Panc1 (cell line): Measurements from ENCODE around the gene CAMK2A.

ENCODE experiments used
- CTCF ChIP-seq: fragments of 450-650 bp; IDR thresholded peaks from 2 replicates; pipeline ENCODE4 v1.5.1; 2017; ENCODE audit warnings: mild to moderate bottlenecking
- POLR2AphosphoS5 ChIP-seq: IDR thresholded peaks from 2 replicates; pipeline ENCODE4 v1.6.1; 2012; ENCODE audit warnings: mild to moderate bottlenecking, low read depth, low read length, moderate library complexity
- REST ChIP-seq, 2 experiments: IDR thresholded peaks; 2 replicates each; pipeline ENCODE4 v1.6.1; 2011 to 2012; ENCODE audit warnings: low read depth in 2 of 2, control low read depth in 1 of 2, low read length in 1 of 2, mild to moderate bottlenecking in 1 of 2, moderate library complexity in 1 of 2; ENCODE audit not compliant: insufficient read depth in 1 of 2

- TF ChIP-seq CTCF (no peak), POLR2AphosphoS5 (no peak), REST (IDR thresholded peaks at IDR 0.05; ENCODE audit: insufficient read depth in 1 of 2, low read depth in 2 of 2, low read length in 1 of 2) (no peak)
Measured at GRCh38 chr5:150300496-150301169, 11.1 kb upstream of the CAMK2A start.
